HG03520 (cell line): ENCODE measurements around the gene SLC38A3.
"Not testable (repeated sequence)": the region's sequence is repeated elsewhere in the genome, so short reads cannot be mapped to it uniquely, and the experiment has no call there.

Experiments used
- ATAC-seq: cut with Tn5 transposase; IDR thresholded peaks from one replicate; pipeline ENCODE4 v1.9.1; 2021; ENCODE audit warnings: mild to moderate bottlenecking, moderate library complexity; ENCODE audit not compliant: unreplicated experiment

Gene SLC38A3

GRCh38 chr3:50208677-50209344 is 3.7 kb downstream of the SLC38A3 start:
- no peak for ATAC-seq

GRCh38 chr3:50210176-50210509 is 5.1 kb downstream of the SLC38A3 start:
- ATAC-seq: no peak

GRCh38 chr3:50210510-50211367 is 5.7 kb downstream of the SLC38A3 start:
- ATAC-seq: no peak

GRCh38 chr3:50211368-50211717 is 6.3 kb downstream of the SLC38A3 start:
- ATAC-seq: not testable (repeated sequence)

- no peak for ATAC-seq
These were observed 6.9 kb downstream of the SLC38A3 start for GRCh38 chr3:50211930-50212329.

GRCh38 chr3:50212502-50212901 is 7.4 kb downstream of the SLC38A3 start:
- no peak for ATAC-seq

GRCh38 chr3:50212971-50213370 is 7.9 kb downstream of the SLC38A3 start:
- no peak for ATAC-seq

- ATAC-seq: no peak
These were observed 8.3 kb downstream of the SLC38A3 start for GRCh38 chr3:50213373-50213772.

- ATAC-seq: no peak
These were observed 9.8 kb downstream of the SLC38A3 start for GRCh38 chr3:50214824-50215223.

GRCh38 chr3:50215529-50215928 is 10.5 kb downstream of the SLC38A3 start:
- ATAC-seq: no peak

- ATAC-seq: no peak
These were observed 12.6 kb downstream of the SLC38A3 start for GRCh38 chr3:50217681-50218080.

GRCh38 chr3:50218448-50218847 is 13.4 kb downstream of the SLC38A3 start:
- ATAC-seq: no peak

GRCh38 chr3:50219285-50219684 is 14.2 kb downstream of the SLC38A3 start:
- no peak for ATAC-seq

- no peak for ATAC-seq
These were observed 15.0 kb downstream of the SLC38A3 start for GRCh38 chr3:50220109-50220508.

- ATAC-seq: no peak
These were observed 16.0 kb downstream of the SLC38A3 start for GRCh38 chr3:50221051-50221410.

GRCh38 chr3:50221411-50222168 is 16.5 kb downstream of the SLC38A3 start:
- ATAC-seq: no peak

GRCh38 chr3:50222169-50222528 is 17.1 kb downstream of the SLC38A3 start:
- ATAC-seq: no peak

GRCh38 chr3:50224639-50225038 is 19.6 kb downstream of the SLC38A3 start:
- no peak for ATAC-seq

GRCh38 chr3:50226888-50227389 is 21.9 kb downstream of the SLC38A3 start:
- no peak for ATAC-seq

GRCh38 chr3:50227390-50228183 is 22.5 kb downstream of the SLC38A3 start:
- ATAC-seq: peak; percentile 74

- not testable (repeated sequence) for ATAC-seq
These were observed 23.2 kb downstream of the SLC38A3 start for GRCh38 chr3:50228184-50228763.
